ENCODE data around the gene PCDHGB3.
"Not testable (repeated sequence)": the region's sequence is repeated elsewhere in the genome, so short reads cannot be mapped to it uniquely, and the experiment has no call there.

The PCDHGB3 gene

DNA sequence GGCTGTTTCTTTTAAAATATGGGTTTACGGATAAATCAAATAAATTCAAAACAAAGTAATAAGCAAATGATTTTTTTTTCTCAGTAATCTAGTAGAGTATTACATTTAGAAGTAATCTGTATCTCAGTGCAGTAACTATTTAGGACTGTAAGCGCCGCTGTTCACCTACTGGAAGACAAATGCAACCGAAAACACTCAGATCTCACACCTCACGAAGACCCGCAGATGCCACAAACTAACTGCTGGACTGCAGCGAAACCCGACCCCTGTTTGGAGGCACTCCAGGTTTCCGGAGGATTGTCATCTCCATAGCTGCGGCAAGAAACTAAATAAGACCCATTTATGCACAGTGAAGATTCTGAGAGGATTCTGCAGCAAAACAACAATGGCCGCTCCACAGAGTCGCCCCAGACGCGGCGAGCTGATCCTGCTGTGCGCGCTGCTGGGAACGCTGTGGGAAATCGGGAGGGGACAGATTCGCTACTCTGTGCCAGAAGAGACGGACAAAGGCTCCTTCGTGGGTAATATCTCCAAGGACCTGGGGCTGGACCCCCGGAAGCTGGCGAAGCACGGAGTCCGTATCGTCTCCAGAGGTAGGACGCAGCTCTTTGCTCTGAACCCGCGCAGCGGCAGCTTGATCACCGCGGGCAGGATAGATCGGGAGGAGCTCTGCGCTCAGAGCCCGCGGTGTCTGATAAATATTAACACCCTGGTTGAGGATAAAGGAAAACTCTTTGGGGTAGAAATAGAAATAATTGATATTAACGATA, 22.6 kb downstream of the PCDHGB3 start, which contains the start of gene PCDHGA8:
PCDHGA8 (plus strand) TSS at position 205 of the 770 bp plus-strand sequence; CDS start at position 386, 181 bp downstream.
- peak; percentile 30 for DNase-seq (ENCODE audit: low read depth)

DNA sequence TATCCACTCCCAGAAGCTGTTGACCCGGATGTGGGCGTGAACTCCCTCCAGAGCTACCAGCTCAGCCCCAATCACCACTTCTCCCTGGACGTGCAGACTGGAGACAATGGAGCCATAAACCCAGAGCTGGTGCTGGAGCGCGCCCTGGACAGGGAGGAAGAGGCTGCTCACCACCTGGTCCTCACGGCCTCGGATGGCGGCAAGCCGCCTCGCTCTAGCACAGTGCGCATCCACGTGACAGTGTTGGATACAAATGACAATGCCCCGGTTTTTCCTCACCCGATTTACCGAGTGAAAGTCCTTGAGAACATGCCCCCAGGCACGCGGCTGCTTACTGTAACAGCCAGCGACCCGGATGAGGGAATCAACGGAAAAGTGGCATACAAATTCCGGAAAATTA, 23.2 kb downstream of the PCDHGB3 start:
- no peak for DNase-seq (ENCODE audit: low read depth)

- not testable (repeated sequence) for DNase-seq (ENCODE audit: low read depth)
Observed at GRCh38 chr5:141394401-141395187, 24.6 kb downstream of the PCDHGB3 start.

- peak; percentile 73 for DNase-seq (ENCODE audit: low read depth)
Observed at GRCh38 chr5:141397756-141398551, 27.9 kb downstream of the PCDHGB3 start, which contains the start of gene PCDHGB5. PCDHGB5 (plus strand) TSS chr5:141397947; CDS start chr5:141398128, 181 bp downstream.

DNA sequence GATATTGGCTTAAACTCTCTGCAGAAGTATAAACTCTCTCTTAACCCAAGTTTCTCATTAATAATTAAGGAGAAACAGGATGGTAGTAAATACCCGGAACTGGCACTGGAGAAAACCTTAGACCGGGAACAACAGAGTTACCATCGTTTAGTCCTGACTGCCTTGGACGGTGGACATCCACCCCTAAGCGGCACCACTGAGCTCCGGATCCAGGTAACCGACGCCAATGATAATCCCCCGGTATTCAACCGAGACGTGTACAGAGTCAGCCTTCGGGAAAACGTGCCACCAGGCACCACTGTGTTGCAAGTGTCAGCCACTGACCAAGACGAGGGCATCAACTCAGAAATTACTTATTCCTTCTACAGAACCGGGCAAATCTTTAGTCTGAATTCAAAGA, 28.6 kb downstream of the PCDHGB3 start:
- DNase-seq (ENCODE audit: low read depth), result no peak

DNA sequence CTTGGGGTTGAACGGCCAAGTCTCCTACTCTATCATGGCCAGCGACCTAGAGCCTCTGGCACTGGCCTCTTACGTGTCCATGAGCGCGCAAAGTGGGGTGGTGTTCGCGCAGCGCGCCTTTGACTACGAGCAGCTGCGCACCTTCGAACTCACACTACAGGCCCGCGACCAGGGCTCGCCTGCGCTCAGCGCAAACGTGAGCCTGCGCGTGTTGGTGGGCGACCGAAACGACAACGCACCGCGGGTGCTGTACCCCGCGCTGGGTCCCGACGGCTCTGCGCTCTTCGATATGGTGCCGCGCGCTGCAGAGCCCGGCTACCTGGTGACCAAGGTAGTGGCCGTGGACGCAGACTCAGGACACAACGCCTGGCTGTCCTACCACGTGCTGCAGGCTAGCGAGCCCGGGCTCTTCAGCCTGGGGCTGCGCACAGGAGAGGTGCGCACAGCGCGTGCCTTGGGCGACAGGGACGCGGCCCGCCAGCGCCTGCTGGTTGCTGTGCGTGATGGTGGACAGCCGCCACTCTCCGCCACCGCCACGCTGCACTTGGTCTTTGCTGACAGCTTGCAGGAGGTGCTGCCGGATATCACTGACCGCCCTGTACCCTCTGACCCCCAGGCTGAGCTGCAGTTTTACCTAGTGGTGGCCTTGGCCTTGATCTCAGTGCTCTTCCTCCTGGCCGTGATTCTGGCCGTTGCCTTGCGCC, 29.7 kb downstream of the PCDHGB3 start:
- no peak for DNase-seq (ENCODE audit: low read depth)

DNA sequence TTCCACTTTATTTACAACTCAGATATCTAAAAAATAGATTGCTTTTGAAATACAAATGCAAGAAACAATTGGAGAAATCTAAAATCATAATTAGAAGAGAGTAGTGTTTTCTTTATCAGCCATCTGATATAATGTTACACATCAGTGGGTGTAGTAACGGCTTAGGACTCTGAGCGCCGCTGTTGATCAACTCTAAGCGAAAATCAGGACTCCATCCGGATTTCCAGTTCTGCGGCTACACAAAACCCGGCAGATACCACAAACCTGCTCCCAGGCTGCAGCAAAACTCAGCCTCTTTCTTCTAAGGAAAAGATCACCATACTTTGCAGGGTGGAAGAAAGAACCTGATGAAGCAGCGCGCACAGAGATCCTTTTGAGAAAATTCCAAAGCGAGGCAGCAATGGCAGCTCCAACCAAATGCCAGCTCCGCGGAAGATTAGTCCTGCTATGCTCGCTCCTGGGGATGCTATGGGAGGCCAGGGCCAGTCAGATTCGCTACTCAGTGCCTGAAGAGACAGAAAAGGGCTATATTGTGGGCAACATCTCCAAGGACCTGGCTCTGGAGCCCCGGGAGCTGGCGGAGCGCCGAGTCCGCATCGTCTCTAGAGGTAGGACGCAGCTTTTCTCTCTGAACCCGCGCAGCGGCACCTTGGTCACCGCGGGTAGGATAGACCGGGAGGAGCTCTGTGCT, 32.7 kb downstream of the PCDHGB3 start, which contains the start of gene PCDHGA9:
PCDHGA9 (plus strand) TSS at position 226 of the 691 bp plus-strand sequence; CDS start at position 401, 175 bp downstream.
- DNase-seq (ENCODE audit: low read depth), result peak; percentile 11

- DNase-seq (ENCODE audit: low read depth), result no peak
Observed at GRCh38 chr5:141403387-141403786, 33.3 kb downstream of the PCDHGB3 start.

GRCh38 chr5:141407790-141408505, 37.9 kb downstream of the PCDHGB3 start, which contains the start of gene PCDHGB6:
PCDHGB6 (plus strand) TSS chr5:141408021; CDS start chr5:141408203, 182 bp downstream.
- DNase-seq (ENCODE audit: low read depth), result peak; percentile 28

DNA sequence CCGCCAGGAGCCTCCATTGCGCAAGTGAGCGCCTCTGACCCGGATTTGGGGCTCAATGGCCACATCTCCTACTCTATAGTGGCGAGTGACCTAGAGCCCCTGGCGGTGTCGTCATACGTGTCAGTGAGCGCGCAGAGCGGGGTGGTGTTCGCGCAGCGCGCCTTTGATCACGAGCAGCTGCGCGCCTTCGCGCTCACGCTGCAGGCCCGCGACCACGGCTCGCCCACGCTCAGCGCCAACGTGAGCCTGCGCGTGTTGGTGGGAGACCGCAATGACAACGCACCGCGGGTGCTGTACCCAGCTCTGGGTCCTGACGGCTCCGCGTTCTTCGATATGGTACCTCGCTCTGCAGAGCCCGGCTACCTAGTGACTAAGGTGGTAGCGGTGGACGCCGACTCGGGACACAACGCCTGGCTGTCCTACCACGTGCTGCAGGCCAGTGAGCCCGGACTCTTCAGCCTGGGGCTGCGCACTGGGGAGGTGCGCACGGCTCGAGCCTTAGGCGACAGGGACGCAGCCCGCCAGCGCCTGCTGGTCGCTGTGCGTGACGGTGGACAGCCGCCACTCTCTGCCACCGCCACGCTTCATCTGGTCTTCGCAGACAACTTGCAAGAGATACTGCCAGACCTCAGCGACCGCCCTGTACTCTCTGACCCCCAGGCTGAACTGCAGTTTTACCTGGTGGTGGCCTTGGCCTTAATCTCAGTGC, 39.7 kb downstream of the PCDHGB3 start:
- DNase-seq (ENCODE audit: low read depth), result no peak

DNA sequence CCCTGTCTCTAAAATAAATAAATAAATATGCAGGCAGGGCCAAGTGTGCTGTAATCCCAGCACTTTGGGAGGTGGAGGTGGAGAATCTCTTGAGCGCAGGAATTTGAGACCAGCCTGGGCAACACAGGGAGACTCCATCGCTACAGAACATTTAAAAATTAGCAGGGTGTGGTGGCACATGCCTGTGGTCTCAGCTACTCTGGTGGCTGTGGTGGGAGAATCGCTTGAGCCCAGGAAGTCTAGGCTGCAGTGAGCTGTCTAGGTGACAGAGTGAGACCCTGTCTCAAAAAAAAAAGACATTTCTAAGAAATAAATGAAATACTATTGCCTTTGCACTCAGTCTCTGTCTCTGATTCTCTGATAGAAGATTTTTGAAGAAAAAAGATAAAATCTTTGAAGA, 41.5 kb downstream of the PCDHGB3 start:
- no peak for DNase-seq (ENCODE audit: low read depth)

DNA sequence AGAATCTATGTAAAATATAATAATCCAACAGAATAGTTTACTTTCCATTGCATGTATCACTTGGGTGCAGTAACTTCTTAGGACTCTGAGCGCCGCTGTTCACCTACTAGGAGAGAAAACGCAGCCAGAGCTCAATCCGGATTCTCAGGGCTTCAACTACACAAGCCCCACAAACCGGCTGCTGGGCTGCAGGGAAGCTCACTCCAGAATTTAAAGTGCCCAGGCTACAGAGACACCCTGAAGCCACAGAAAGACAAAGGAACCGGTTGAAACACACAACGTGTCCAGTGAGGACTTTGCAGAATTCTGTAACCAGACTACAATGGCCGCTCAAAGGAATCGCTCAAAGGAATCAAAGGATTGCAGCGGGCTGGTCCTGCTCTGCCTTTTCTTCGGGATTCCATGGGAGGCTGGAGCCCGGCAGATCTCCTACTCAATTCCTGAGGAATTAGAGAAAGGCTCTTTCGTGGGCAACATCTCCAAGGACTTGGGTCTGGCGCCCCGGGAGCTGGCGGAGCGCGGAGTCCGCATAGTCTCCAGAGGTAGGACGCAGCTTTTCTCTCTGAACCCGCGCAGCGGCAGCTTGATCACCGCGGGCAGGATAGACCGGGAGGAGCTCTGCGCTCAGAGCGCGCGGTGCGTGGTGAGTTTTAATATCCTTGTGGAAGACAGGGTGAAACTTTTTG, 43.0 kb downstream of the PCDHGB3 start, which contains the start of gene PCDHGA10:
PCDHGA10 (plus strand) TSS at position 134 of the 686 bp plus-strand sequence; CDS start at position 323, 189 bp downstream.
- peak; percentile 72 for DNase-seq (ENCODE audit: low read depth)

DNA sequence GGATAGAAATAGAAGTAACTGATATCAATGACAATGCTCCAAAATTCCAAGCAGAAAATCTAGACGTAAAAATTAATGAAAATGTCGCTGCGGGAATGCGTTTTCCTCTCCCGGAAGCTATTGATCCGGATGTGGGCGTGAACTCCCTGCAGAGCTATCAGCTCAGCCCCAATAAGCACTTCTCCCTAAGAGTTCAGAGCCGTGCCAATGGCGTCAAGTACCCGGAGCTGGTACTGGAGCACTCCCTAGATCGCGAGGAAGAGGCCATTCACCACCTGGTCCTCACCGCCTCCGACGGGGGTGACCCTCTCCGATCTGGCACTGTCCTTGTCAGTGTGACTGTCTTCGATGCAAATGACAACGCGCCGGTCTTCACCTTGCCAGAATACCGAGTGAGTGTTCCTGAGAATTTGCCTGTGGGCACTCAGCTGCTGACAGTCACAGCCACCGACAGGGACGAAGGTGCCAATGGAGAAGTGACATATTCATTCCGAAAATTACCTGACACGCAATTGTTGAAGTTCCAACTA, 43.6 kb downstream of the PCDHGB3 start:
- DNase-seq (ENCODE audit: low read depth), result no peak

GRCh38 chr5:141414548-141415274, 44.7 kb downstream of the PCDHGB3 start:
- DNase-seq (ENCODE audit: low read depth), result not testable (repeated sequence)

DNA sequence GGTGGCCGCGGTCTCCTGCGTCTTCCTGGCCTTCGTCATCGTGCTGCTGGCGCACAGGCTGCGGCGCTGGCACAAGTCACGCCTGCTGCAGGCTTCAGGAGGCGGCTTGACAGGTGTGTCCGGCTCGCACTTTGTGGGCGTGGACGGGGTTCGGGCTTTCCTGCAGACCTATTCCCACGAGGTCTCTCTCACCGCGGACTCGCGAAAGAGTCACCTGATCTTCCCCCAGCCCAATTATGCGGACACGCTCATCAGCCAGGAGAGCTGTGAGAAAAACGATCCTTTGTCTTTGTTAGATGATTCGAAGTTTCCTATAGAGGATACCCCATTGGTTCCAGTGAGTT, 45.2 kb downstream of the PCDHGB3 start:
- DNase-seq (ENCODE audit: low read depth), result not testable (repeated sequence)

DNA sequence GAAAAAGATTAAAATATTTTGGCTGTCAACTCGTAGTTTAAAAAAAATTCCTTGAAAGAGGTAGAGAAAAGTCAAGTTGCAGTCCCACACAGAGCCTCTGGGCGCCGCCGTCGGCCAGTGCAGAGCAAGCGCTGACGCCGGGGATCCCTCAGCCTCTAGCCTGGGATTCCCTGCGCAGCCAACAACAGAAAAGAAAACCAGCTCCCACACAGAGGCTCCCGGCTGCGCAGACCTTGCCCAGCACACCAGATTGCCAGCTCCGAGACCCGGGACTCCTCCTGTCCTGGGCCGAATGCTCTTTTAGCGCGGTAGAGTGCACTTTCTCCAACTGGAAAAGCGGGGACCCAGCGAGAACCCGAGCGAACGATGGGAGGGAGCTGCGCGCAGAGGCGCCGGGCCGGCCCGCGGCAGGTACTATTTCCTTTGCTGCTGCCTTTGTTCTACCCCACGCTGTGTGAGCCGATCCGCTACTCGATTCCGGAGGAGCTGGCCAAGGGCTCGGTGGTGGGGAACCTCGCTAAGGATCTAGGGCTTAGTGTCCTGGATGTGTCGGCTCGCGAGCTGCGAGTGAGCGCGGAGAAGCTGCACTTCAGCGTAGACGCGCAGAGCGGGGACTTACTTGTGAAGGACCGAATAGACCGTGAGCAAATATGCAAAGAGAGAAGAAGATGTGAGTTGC, 47.6 kb downstream of the PCDHGB3 start, which contains the start of gene PCDHGB7:
PCDHGB7 (plus strand) TSS at position 184 of the 679 bp plus-strand sequence; CDS start at position 367, 183 bp downstream.
- peak; percentile 80 for DNase-seq (ENCODE audit: low read depth)

Data from EH (cell line).